Stimulated activated CD4-positive, alpha-beta T cell treated with anti-CD3 and anti-CD28 coated beads, Interleukin-2, amount 100 ng/mL, for 48 hours (primary cell): ENCODE data around the gene IRF2BPL.

ENCODE experiments used
- DNase-seq, 2 donors: peaks; one replicate each; pipeline ENCODE4 v3.0.0-alpha.2; 2020

Gene IRF2BPL

DNA sequence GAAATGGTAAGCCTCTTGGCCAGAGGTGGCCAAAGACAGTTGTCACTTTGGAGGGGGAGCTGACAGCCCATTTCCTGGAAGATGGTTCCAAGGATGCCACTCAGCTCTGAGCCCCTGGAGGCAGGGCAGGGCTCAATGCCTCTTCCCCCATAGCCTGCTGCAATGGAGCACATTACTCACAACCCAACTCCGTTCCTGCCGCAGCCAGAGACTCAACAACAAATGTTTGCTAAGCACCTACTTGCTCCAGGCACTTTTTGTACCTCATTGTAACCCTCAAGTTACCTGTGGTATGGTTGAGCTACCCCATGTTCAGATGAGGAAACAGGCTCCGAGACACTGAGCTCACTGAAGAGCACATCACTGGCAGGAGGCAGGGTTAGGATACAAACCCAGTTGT lies 19.5 kb downstream of the IRF2BPL start:
- DNase-seq: no peak

GRCh38 chr14:77008541-77008940 lies 20.0 kb downstream of the IRF2BPL start:
- no peak for DNase-seq

GRCh38 chr14:77007975-77008421 lies 20.5 kb downstream of the IRF2BPL start:
- no peak for DNase-seq

DNA sequence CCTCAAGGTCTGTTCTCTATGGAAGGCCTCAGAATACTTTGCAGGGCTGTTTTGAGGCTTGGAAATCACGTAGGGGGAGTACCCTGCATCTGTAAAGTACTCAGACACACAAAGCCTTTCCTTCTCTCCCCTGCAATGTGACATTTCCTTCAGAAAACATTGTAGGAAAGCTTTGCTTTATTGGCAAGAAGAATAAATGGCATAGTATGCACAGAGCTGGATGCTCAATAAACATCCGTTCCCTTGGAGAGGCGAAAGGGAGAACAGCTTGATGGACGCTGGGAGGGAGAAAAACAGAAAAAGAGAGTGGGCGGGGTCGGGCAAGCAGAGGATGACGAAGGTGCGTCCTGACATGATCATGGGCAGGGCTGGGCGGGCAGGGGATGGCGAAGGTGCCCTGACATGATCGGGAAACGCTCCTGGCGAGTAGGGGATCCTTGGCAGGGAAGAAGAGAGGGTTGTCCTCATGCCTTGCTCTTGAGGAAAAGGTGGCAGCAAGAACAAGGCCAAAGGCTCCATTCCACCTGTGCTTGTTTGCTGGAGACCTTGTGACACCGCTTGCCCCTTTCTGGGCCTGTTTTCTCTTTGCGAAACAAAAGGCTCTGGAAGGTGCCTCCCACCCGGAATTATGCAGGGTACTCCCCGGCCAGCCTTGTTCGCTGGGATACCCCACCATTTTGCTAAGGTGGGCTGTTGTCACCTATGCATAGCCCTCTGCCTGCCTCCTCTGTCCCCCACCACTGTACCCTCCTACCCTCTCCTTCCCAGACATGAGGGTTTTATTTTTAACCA lies 21.1 kb downstream of the IRF2BPL start:
- no peak for DNase-seq

- DNase-seq: no peak
Observed at GRCh38 chr14:77006132-77006531, 22.4 kb downstream of the IRF2BPL start.

DNA sequence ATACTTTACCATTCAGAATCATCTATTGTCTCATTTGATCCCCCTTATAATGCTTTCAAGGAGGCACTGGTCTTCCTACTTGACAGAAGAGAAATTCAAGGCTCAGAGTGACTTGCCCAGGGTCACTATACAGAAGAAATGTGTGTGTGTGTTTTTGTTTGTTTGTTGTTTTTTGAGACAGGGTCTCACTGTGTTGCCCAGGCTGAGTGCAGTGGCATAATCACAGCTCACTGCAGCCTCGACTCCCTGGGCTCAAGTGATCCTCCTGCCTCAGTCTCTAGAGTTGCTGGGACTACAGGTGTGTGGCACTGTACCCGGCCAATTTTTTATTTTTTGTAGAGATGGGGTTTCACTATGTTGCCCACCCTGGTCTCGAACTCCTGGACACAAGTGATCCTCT lies 22.9 kb downstream of the IRF2BPL start:
- DNase-seq: no peak

DNA sequence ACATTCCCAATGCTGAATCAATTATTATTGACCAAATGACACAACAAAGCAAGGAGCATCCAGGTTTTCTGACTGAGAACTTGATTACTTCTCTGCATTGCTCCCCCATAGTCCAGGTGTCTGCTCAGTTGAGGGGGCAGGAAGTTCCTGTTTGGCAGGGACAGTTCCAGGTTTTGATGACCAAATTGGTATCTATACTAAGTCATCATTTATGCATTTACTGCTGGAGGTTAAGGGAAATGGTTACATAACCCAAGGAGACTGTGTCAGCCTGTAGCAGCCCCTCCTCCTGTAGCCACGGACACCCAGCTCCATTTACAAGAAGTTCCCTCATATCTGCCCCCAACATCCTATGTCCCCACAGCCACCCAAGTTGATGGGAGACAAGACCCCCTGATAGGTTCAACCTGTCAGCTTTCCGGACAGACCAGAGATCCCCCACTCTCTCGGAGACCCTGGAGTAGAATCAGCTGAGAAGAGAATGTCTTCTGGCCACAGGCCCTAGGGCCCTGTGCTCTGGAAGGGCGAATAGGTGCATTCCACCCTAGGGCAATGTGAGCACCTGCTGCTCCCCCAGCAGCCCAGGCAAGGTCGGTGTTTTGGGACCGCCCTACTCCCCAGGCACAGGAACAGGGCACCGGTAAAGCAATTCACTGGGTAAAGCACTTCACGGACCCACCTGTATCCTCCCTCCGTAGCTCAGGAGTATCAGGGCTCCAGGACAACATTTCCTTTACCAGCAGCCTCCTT lies 23.6 kb downstream of the IRF2BPL start:
- no peak for DNase-seq

DNA sequence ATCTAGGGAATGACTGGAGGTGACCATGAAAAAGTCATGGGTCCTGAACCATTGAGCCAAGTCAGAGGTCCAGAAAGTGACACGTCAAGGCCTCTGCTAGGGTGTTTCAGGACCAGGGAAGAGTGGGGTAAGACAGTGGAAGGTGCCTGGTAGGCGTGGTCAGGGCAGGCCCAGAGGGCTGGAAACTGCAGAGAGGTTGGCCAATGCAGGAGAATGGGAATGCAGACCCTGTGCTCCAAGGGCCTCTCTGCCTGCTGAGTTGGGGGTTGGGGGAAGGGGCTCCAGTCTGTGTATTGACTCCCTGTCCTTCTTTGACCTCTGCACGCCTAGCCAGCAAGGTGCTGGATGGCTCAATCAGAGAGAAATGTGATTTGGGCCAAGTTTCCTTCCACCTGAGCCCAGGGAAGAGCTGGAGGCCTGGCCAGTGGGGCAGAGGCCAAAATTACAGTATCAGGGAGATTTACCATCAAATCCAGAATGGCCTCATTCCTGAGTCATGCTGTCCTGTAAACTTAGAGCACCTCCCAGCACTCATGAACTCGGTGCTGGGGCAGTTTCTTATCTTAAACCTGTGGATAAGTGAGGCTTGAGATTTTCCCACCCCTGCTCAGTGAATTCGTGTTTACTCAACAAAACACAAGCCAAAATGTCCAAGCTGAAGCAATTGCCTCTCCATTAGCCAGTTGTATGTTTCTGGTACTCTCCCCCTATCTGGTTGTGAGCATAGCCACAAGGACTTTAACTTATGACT lies 24.4 kb downstream of the IRF2BPL start:
- no peak for DNase-seq

DNA sequence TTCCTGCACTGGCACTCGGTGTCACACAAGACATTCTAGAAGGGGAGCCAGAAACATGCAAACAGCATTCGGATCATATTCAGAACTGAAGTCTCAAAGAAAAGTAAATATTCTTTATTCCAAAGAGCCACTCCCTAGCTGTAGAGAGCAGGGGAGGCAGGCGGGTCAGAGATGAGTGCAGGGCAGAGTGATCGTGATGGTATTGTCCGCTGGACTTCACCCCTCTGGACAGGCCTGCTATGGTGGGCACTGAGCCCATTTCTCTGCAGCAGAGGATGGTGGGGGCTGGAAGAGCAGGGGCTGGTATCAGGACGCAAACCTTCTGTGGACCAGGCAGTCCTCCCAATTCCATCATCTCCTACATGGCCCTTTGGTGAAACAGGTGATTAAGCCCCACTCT lies 25.6 kb downstream of the IRF2BPL start:
- no peak for DNase-seq

GRCh38 chr14:77002335-77002734 lies 26.2 kb downstream of the IRF2BPL start:
- DNase-seq: no peak

DNA sequence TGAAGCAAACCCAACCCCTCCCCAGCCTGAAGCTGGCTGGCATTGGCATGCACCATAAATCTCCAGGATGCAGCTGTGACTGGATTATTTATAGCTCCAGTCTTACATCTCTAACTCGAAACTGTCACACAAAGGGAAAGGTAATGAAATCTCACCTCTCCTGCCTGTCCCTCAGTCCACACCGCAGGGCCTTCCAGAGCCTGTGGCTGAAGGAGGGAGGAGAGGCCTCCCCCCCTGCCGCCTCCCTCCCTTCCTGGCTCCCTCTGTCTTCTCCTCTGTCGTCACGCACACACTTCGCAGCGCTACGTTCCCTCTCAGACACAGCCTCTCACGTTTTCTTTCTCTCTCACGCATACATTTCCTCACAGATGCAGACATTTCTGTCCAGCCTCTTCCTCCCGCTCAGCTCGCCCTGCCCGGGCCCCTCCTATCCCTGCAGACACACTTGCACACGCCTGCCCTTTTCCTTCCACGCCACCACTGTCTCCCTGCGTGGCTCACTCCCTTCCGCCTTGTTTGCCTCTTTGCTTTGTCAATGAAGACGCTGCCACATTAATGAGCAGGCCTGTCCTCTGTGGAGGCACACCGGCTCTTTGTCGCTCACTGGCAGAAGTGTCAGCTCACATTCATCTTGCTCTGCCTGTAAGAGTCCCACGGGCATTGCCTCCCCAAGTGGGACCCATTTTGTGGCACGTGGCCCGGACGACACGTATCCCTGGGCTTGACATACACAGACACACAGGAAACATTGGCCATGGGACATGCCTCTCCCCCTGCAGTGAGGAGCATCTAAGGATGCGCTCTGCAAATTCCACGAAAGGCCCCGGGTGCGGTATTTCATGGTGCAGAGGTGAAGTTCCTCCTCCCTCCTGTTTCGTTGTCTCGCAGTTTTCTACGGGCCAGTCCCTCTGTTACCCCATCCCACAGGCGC lies 27.9 kb downstream of the IRF2BPL start:
- no peak for DNase-seq

- DNase-seq: no peak
Observed at GRCh38 chr14:76998910-76999309, 29.6 kb downstream of the IRF2BPL start.

DNA sequence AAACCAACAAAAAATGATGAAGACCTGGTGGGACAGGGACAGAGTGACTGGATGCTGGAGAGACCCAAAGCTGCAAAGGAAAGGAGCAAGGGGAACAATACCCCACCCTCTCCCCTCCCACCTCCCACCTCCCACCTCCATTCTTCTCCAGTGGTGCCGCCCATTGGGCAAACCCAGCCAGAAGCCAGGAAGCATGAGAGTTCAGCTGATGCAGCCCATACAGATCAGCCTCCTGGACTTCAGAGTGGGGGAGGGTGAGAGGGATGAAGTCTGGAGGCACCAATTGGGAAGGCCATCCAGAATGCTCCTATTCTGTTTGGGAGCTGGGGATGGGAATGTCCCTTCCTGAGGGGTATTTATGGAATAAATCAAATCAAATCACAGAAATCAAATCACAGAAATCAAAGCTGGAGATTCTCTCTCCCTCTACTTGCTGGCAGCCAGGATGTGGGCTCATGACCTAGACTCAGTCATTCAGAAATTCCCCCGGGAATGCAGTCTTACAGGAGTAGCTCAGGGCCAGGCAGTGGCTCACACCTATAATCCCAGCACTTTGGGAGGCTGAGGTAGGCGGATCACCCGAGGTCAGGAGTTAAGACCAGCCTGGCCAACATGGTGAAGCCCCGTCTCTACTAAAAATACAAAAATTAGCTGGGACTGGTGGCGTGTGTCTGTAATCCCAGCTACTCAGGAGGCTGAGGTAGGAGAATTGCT lies 31.1 kb downstream of the IRF2BPL start:
- DNase-seq: no peak

- DNase-seq: no peak
Observed at GRCh38 chr14:76996563-76997146, 31.9 kb downstream of the IRF2BPL start.

DNA sequence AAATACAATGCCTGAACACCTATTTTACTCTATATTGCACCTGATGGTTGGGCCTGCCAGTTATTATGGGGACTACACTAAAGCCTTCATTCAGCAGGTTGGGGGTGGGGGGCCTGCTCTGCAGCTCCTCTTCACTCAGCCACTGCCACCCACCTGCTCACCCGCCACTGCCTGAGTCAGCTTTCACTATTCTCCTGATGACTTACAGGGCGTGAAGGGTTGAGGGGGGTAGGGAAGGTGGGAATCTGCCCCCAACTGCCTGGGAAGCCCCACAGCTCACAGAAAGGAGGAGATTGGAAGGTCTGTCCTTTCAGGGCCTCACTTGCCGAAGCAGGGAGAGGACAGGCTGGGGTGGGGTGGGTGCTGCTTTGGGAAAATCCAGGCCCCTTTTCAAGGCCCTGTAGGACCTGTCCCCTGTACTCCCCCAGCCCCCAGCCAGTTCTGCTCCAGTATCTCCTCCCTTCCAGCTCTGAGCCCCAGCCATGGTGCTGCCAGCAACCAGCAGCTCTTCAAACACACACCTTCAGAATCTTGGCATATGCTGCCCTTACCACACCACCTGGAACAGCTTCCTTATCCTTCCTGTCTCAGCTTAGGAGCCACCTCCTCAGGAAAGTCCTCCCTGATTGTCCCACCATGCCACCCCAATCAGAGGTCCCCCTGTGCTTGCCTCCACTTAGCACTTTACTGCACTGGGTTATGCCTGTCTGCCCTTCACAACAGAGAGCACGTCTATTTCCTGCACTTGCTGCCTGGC lies 33.1 kb downstream of the IRF2BPL start:
- peak in 1 of 2 donors; percentile 27 for DNase-seq

DNA sequence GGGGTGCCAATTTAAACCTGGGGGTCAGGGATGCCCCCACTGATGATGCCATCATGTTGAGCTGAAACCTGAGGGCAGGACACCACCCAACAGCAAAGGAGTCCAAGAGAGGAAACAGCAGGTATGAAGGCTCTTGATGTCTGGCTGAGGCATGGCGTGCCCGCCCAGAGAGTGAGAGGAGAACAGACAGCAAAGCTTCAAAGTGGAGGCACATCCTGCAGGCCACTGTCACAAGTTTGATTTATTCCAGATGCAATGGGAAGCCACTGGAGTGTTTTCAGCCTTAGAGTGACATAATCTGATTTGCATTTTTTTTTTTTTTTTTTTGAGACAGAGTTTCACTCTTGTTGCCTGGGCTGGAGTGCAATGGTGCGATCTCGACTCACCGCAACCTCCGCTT lies 34.8 kb downstream of the IRF2BPL start:
- DNase-seq: no peak

DNA sequence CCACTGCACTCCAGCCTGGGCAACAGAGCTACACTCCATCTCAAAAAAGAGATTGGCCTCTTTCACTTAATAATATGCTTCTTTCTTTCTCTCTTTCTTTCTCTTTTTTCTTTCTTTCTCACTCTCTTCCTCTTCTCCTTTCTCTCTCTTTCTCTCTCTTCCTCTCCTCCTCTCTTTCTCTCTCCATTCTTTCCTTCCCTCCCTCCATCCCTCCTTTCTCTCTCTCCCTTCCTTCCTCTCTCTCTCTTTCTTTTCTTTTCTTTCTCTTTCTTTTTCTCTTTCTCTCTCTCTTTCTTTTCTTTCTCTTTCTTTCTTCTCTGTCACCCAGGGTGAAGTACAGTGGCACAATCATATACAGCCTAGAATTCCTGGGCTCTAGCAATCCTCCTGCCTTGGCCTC lies 38.4 kb downstream of the IRF2BPL start:
- no peak for DNase-seq

DNA sequence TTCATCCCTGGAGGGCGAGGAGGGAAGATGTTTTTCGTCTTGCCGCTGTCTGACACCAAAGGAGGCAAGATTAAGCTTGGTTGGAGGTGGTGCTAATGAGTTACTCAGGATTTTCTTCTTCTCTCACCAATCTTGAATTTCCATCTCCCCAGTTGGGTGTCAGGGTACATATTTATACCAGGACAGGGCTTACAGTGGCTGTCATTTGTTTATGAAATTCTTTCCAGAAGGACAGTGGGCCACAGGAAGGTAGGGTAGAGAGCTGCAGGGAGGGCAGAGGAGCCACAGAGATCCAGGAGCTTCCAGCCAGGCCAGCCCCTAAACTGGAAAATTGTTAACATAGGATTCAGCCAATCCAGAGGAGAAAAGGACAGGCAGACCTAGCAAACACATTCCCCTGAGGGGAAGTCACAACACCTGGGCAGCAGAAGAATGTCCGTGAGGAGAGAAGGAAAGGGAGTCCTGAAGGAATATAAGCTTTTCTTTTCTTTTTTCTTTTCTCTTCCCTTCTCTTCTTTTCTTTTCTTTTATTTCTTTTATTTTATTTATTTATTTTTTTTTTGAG lies 40.5 kb downstream of the IRF2BPL start:
- no peak for DNase-seq

DNA sequence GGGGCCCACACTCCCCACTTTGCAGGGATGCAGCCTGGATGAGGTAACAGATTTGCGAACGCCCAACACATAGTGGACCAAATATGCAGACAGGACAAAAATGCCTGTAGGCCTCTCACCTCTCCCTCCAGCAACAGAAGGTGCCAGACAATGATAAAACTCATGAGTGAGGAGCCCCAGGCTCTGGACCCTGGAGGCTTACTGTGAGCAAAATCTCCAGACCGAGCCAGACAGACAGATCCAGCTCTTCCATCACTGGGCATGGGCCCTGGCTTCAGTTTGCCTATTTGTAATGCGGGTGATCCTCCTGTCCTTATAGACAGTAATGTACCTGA lies 42.3 kb downstream of the IRF2BPL start:
- DNase-seq: no peak

- no peak for DNase-seq
Observed at GRCh38 chr14:76985540-76986230, 42.8 kb downstream of the IRF2BPL start.
